NCI-H748 treated with DMSO at 0.1 percent for 48 hours (cell line): ENCODE measurements around the gene FBF1.
"Not testable (repeated sequence)": the region's sequence is repeated elsewhere in the genome, so short reads cannot be mapped to it uniquely, and the experiment has no call there.

ENCODE experiments used
- DNase-seq: peaks from one replicate; lab custom pipeline; 2025; lab: John Stamatoyannopoulos, UW

The FBF1 gene

GRCh38 chr17:75940727-75941441, at the start of gene FBF1:
TSS of gene FBF1 (minus strand) at chr17:75941042. CDS start at chr17:75938149, 2,893 bp downstream.
- peak; percentile 73 for DNase-seq

GRCh38 chr17:75987041-75987440, 46.2 kb upstream of the FBF1 start:
- no peak for DNase-seq

GRCh38 chr17:75985986-75986385, 45.1 kb upstream of the FBF1 start:
- no peak for DNase-seq

GRCh38 chr17:75983501-75984181, 42.8 kb upstream of the FBF1 start:
- DNase-seq: no peak

- no peak for DNase-seq
Measured at GRCh38 chr17:75981019-75981615, 40.3 kb upstream of the FBF1 start.

GRCh38 chr17:75980188-75981018, 39.6 kb upstream of the FBF1 start:
- DNase-seq: no peak

GRCh38 chr17:75979705-75980187, 38.9 kb upstream of the FBF1 start:
- DNase-seq: no peak

GRCh38 chr17:75978938-75979704, 38.3 kb upstream of the FBF1 start, which contains the start of the genes ACOX1 and TEN1:
TSS of gene ACOX1 (minus strand) at chr17:75979166. CDS start at chr17:75979073, 93 bp downstream.
TSS of gene TEN1 (plus strand) at chr17:75979240. CDS start at chr17:75986193, 6,953 bp downstream.
- DNase-seq: peak; percentile 78

GRCh38 chr17:75976175-75976848, 35.5 kb upstream of the FBF1 start:
- DNase-seq: no peak

- DNase-seq: no peak
Measured at GRCh38 chr17:75975757-75976174, 34.9 kb upstream of the FBF1 start.

- not testable (repeated sequence) for DNase-seq
Measured at GRCh38 chr17:75975187-75975586, 34.3 kb upstream of the FBF1 start.

GRCh38 chr17:75970626-75971025, 29.8 kb upstream of the FBF1 start:
- DNase-seq: no peak

GRCh38 chr17:75970011-75970523, 29.2 kb upstream of the FBF1 start:
- DNase-seq: no peak

- not testable (repeated sequence) for DNase-seq
Measured at GRCh38 chr17:75969044-75969443, 28.2 kb upstream of the FBF1 start.

GRCh38 chr17:75965468-75965867, 24.6 kb upstream of the FBF1 start:
- no peak for DNase-seq

- DNase-seq: no peak
Measured at GRCh38 chr17:75959839-75960511, 19.1 kb upstream of the FBF1 start.

GRCh38 chr17:75959051-75959838, 18.4 kb upstream of the FBF1 start:
- no peak for DNase-seq

GRCh38 chr17:75950855-75951554, 10.2 kb upstream of the FBF1 start:
- DNase-seq: no peak
